ENCODE measurements around the gene BCCIP. TPM values are rescaled to one million over a fixed set of nuclear protein-coding genes. Genes with fewer than 3 reads are reported as not detected.
A peak's percentile ranks its signal among the peaks of the same experiment; 100 is the strongest.

Gene BCCIP
- total and polyA plus RNA-seq, 9 donors = 42.5 to 67.2 (median 61.8) TPM

- Histone ChIP-seq H3K27me3 (ENCODE audit: control insufficient read depth, insufficient read depth, low read length) (no peaks in the 10 kb centered on the region), H3K4me1 (ENCODE audit: control insufficient read depth, insufficient read depth, low read length) (no peaks in the 10 kb centered on the region), H3K9me3 (replicated peaks; ENCODE audit: control insufficient read depth, low read depth, low read length) (no peaks in the 10 kb centered on the region), H3K4me3 (ENCODE audit: low read length) (no peak overlapping the region), H3K36me3 (ENCODE audit: control insufficient read depth, insufficient read depth, low read length) (peaks cover 74% of the 10 kb centered on the region), H3K27ac (ENCODE audit: low read length) (no peak overlapping the region)
- no peak for DNase-seq
- 75% methylated on average over 2 of the region's 2 CpGs for WGBS (ENCODE audit: insufficient coverage)
Measured at GRCh38 chr10:125795128-125795527, 28.2 kb upstream of the BCCIP start.

GRCh38 chr10:125795637-125796190, 27.6 kb upstream of the BCCIP start:
- no peak for DNase-seq
- WGBS (ENCODE audit: insufficient coverage) = 90% methylated on average over 2 of the region's 8 CpGs
- H3K27ac ChIP-seq (ENCODE audit: low read length) = no peak overlapping the region
- no peaks in the 10 kb centered on the region for H3K27me3 ChIP-seq (ENCODE audit: control insufficient read depth, insufficient read depth, low read length)
- H3K9me3 ChIP-seq (replicated peaks; ENCODE audit: control insufficient read depth, low read depth, low read length) = no peaks in the 10 kb centered on the region
- no peak overlapping the region for H3K4me3 ChIP-seq (ENCODE audit: low read length)
- no peaks in the 10 kb centered on the region for H3K4me1 ChIP-seq (ENCODE audit: control insufficient read depth, insufficient read depth, low read length)
- peaks cover 76% of the 10 kb centered on the region for H3K36me3 ChIP-seq (ENCODE audit: control insufficient read depth, insufficient read depth, low read length)

- Histone ChIP-seq H3K9me3 (replicated peaks; ENCODE audit: control insufficient read depth, low read depth, low read length) (no peaks in the 10 kb centered on the region), H3K27ac (ENCODE audit: low read length) (no peak overlapping the region), H3K27me3 (ENCODE audit: control insufficient read depth, insufficient read depth, low read length) (no peaks in the 10 kb centered on the region), H3K4me1 (ENCODE audit: control insufficient read depth, insufficient read depth, low read length) (no peaks in the 10 kb centered on the region), H3K36me3 (ENCODE audit: control insufficient read depth, insufficient read depth, low read length) (peaks cover 75% of the 10 kb centered on the region), H3K4me3 (ENCODE audit: low read length) (no peak overlapping the region)
- DNase-seq = no peak
- 88% methylated on average over 5 of the region's 8 CpGs for WGBS (ENCODE audit: insufficient coverage)
Measured at GRCh38 chr10:125797424-125797823, 25.9 kb upstream of the BCCIP start.

GRCh38 chr10:125797994-125798662, 25.2 kb upstream of the BCCIP start:
- Histone ChIP-seq H3K27me3 (ENCODE audit: control insufficient read depth, insufficient read depth, low read length) (no peaks in the 10 kb centered on the region), H3K4me1 (ENCODE audit: control insufficient read depth, insufficient read depth, low read length) (no peaks in the 10 kb centered on the region), H3K4me3 (ENCODE audit: low read length) (no peak overlapping the region), H3K36me3 (ENCODE audit: control insufficient read depth, insufficient read depth, low read length) (peaks cover 73% of the 10 kb centered on the region), H3K9me3 (replicated peaks; ENCODE audit: control insufficient read depth, low read depth, low read length) (no peaks in the 10 kb centered on the region), H3K27ac (ENCODE audit: low read length) (no peak overlapping the region)
- no peak for DNase-seq
- 63% methylated on average over 4 of the region's 5 CpGs for WGBS (ENCODE audit: insufficient coverage)

- H3K27me3 ChIP-seq (ENCODE audit: control insufficient read depth, insufficient read depth, low read length) = no peaks in the 10 kb centered on the region
- no peak for DNase-seq
- H3K9me3 ChIP-seq (replicated peaks; ENCODE audit: control insufficient read depth, low read depth, low read length) = no peaks in the 10 kb centered on the region
- whole genome bisulfite sequencing (ENCODE audit: insufficient coverage) = 80% methylated on average over 4 of the region's 8 CpGs
- peaks cover 74% of the 10 kb centered on the region for H3K36me3 ChIP-seq (ENCODE audit: control insufficient read depth, insufficient read depth, low read length)
- H3K27ac ChIP-seq (ENCODE audit: low read length) = no peak overlapping the region
- no peaks in the 10 kb centered on the region for H3K4me1 ChIP-seq (ENCODE audit: control insufficient read depth, insufficient read depth, low read length)
- no peak overlapping the region for H3K4me3 ChIP-seq (ENCODE audit: low read length)
Measured at GRCh38 chr10:125799451-125800182, 23.7 kb upstream of the BCCIP start.

GRCh38 chr10:125801574-125801973, 21.8 kb upstream of the BCCIP start:
- no peak overlapping the region for H3K4me3 ChIP-seq (ENCODE audit: low read length)
- H3K27ac ChIP-seq (ENCODE audit: low read length) = no peak overlapping the region
- no peaks in the 10 kb centered on the region for H3K9me3 ChIP-seq (replicated peaks; ENCODE audit: control insufficient read depth, low read depth, low read length)
- WGBS (ENCODE audit: insufficient coverage) = 100% methylated on average over 1 of the region's 1 CpG
- no peaks in the 10 kb centered on the region for H3K4me1 ChIP-seq (ENCODE audit: control insufficient read depth, insufficient read depth, low read length)
- DNase-seq = no peak
- H3K36me3 ChIP-seq (ENCODE audit: control insufficient read depth, insufficient read depth, low read length) = peaks cover 74% of the 10 kb centered on the region
- H3K27me3 ChIP-seq (ENCODE audit: control insufficient read depth, insufficient read depth, low read length) = no peaks in the 10 kb centered on the region

GRCh38 chr10:125802131-125802530, 21.2 kb upstream of the BCCIP start:
- H3K27me3 ChIP-seq (ENCODE audit: control insufficient read depth, insufficient read depth, low read length) = no peaks in the 10 kb centered on the region
- H3K4me1 ChIP-seq (ENCODE audit: control insufficient read depth, insufficient read depth, low read length) = no peaks in the 10 kb centered on the region
- no peak overlapping the region for H3K4me3 ChIP-seq (ENCODE audit: low read length)
- H3K36me3 ChIP-seq (ENCODE audit: control insufficient read depth, insufficient read depth, low read length) = peaks cover 76% of the 10 kb centered on the region
- 79% methylated on average over 5 of the region's 5 CpGs for WGBS (ENCODE audit: insufficient coverage)
- no peaks in the 10 kb centered on the region for H3K9me3 ChIP-seq (replicated peaks; ENCODE audit: control insufficient read depth, low read depth, low read length)
- DNase-seq = no peak
- H3K27ac ChIP-seq (ENCODE audit: low read length) = no peak overlapping the region

- Histone ChIP-seq H3K4me1 (ENCODE audit: control insufficient read depth, insufficient read depth, low read length) (no peaks in the 10 kb centered on the region), H3K27me3 (ENCODE audit: control insufficient read depth, insufficient read depth, low read length) (no peaks in the 10 kb centered on the region), H3K4me3 (ENCODE audit: low read length) (no peak overlapping the region), H3K9me3 (replicated peaks; ENCODE audit: control insufficient read depth, low read depth, low read length) (no peaks in the 10 kb centered on the region), H3K36me3 (ENCODE audit: control insufficient read depth, insufficient read depth, low read length) (peaks cover 76% of the 10 kb centered on the region), H3K27ac (ENCODE audit: low read length) (no peak overlapping the region)
- 100% methylated on average over 3 of the region's 7 CpGs for WGBS (ENCODE audit: insufficient coverage)
- no peak for DNase-seq
Measured at GRCh38 chr10:125802739-125803138, 20.6 kb upstream of the BCCIP start.

GRCh38 chr10:125808047-125808446, 15.3 kb upstream of the BCCIP start:
- no CpG with 5 or more reads among the region's 1 CpG for WGBS (ENCODE audit: insufficient coverage)

GRCh38 chr10:125811251-125811650, 12.1 kb upstream of the BCCIP start:
- Histone ChIP-seq H3K27me3 (ENCODE audit: control insufficient read depth, insufficient read depth, low read length) (no peaks in the 10 kb centered on the region), H3K9me3 (replicated peaks; ENCODE audit: control insufficient read depth, low read depth, low read length) (no peaks in the 10 kb centered on the region), H3K4me3 (ENCODE audit: low read length) (no peak overlapping the region), H3K27ac (ENCODE audit: low read length) (no peak overlapping the region), H3K36me3 (ENCODE audit: control insufficient read depth, insufficient read depth, low read length) (peaks cover 58% of the 10 kb centered on the region), H3K4me1 (ENCODE audit: control insufficient read depth, insufficient read depth, low read length) (peaks cover 11% of the 10 kb centered on the region)
- DNase-seq = peak; percentile 17
- no CpG with 5 or more reads among the region's 1 CpG for WGBS (ENCODE audit: insufficient coverage)

More at GRCh38 chr10:125808047-125808446, 15.3 kb upstream of the BCCIP start:
- Histone ChIP-seq H3K4me3 (ENCODE audit: low read length) (no peak overlapping the region), H3K36me3 (ENCODE audit: control insufficient read depth, insufficient read depth, low read length) (peaks cover 65% of the 10 kb centered on the region), H3K9me3 (replicated peaks; ENCODE audit: control insufficient read depth, low read depth, low read length) (no peaks in the 10 kb centered on the region), H3K27ac (ENCODE audit: low read length) (no peak overlapping the region), H3K27me3 (ENCODE audit: control insufficient read depth, insufficient read depth, low read length) (no peaks in the 10 kb centered on the region), H3K4me1 (ENCODE audit: control insufficient read depth, insufficient read depth, low read length) (no peaks in the 10 kb centered on the region)
- DNase-seq = no peak
